Activated naive CD4-positive, alpha-beta T cell treated with anti-CD3 and anti-CD28 coated beads, Interleukin-2, amount 50 U/mL, for 72 hours (primary cell): Measurements from ENCODE around the gene MEI4. TPM values are rescaled to one million over a fixed set of nuclear protein-coding genes. Genes with fewer than 3 reads are reported as not detected.
"Not testable (repeated sequence)": the region's sequence is repeated elsewhere in the genome, so short reads cannot be mapped to it uniquely, and the experiment has no call there.

ENCODE experiments used
- ATAC-seq, 2 donors: fragments of 150-1000 bp; cut with Tn5 transposase; 2 replicates each; pipeline ENCODE4 v1.10.0; 2021; ENCODE audit warnings: mild to moderate bottlenecking in 2 of 2, moderate library complexity in 2 of 2
- DNase-seq, 2 donors: peaks; one replicate each; pipeline ENCODE4 v3.0.0; 2021 to 2022; ENCODE audit warnings: low spot score in 2 of 2
- H3K27ac Mint-ChIP-seq, 2 donors: one replicate each; pipeline ENCODE4 v1.8.0; 2022; ENCODE audit warnings: mild to moderate bottlenecking in 2 of 2, mixed read lengths in 2 of 2
- H3K36me3 Mint-ChIP-seq, 2 donors: one replicate each; pipeline ENCODE4 v1.8.0; 2022; ENCODE audit warnings: mixed read lengths in 2 of 2
- H3K9me3 Mint-ChIP-seq, 2 donors: one replicate each; pipeline ENCODE4 v1.8.0; 2022; ENCODE audit warnings: mixed read lengths in 2 of 2
- total RNA-seq, 2 donors: library from RNA; stranded (reverse); gene quantifications; one replicate each; pipeline ENCODE4 v1.2.3, GENCODE V29; 2022

Gene MEI4
- total RNA-seq, 2 donors from 2014 or later = not detected

DNA sequence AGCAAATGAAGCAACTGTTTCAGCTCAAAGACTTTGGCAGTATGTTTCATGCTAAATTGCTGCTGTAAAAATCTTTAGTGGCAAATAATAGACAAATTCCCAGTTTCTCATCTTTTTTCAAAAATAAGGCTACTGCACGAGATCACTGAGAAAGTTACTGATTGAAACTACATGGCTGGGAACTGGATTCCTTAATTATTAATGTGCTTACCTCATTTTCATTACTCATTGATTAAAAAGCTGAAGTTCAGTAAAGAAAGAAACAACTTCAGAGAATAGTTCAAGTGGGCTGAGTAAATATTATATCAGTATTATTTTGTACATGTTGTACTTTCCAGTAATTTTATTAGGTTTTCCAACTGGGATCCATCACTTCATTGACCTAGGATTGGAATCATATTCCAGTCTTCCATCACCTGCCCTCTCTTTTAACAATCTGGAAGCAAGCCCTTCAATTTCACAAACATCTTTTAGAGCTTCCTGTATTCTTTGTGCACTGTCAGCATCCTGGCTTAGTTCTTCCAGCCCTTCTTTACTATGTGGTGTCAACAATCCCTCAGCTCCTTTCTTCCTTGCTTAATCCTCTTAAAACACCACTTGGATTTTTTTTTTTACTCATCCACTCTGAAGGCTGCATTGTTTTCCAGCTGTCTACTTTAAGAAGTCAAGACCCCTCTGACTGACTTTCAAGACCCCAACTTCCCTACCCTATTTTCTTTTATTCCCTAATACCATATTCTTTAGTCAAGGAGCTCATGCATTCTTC is 4.3 kb downstream of the MEI4 start:
- ATAC-seq = no peak
- H3K27ac Mint-ChIP-seq = no peak overlapping the region
- no peak for DNase-seq
- peaks cover 6 to 17% of the 10 kb centered on the region in 2 donors for H3K9me3 Mint-ChIP-seq
- peaks cover 0 to 2% of the 10 kb centered on the region in 2 donors for H3K36me3 Mint-ChIP-seq

DNA sequence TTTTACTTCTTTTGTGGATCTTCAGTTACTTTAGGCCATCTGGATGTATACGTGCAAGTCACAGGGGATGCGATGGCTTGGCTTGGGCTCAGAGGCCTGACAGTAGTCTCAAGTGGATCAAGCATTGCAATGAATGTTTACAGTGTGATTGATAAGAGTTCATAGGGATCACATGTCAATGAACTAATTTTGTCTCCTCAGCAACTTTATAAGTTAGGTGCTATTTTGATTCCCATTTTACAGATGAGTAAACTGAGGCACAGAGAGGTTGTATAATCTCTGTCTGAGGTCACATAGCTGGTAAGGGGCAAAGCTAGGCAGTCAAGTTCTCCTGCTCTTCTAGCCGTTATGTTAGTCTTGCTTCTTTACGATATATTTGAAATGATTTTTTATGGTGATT is 13.5 kb downstream of the MEI4 start:
- H3K36me3 Mint-ChIP-seq = peaks cover 0 to 5% of the 10 kb centered on the region in 2 donors
- ATAC-seq = no peak
- DNase-seq = no peak
- no peak overlapping the region for H3K27ac Mint-ChIP-seq
- peaks cover 6 to 12% of the 10 kb centered on the region in 2 donors for H3K9me3 Mint-ChIP-seq

- H3K36me3 Mint-ChIP-seq = peaks cover 0 to 5% of the 10 kb centered on the region in 2 donors
- ATAC-seq (no peak), DNase-seq (no peak)
- H3K27ac Mint-ChIP-seq = no peak overlapping the region
- H3K9me3 Mint-ChIP-seq = peaks cover 6 to 12% of the 10 kb centered on the region in 2 donors
Measured at GRCh38 chr6:77666846-77667245, 14.0 kb downstream of the MEI4 start.

- no peak for ATAC-seq
- Mint-ChIP-seq H3K9me3 (peaks cover 2 to 8% of the 10 kb centered on the region in 2 donors), H3K27ac (no peak overlapping the region), H3K36me3 (no peaks in the 10 kb centered on the region)
- DNase-seq = no peak
Measured at GRCh38 chr6:77669913-77670312, 17.1 kb downstream of the MEI4 start.

DNA sequence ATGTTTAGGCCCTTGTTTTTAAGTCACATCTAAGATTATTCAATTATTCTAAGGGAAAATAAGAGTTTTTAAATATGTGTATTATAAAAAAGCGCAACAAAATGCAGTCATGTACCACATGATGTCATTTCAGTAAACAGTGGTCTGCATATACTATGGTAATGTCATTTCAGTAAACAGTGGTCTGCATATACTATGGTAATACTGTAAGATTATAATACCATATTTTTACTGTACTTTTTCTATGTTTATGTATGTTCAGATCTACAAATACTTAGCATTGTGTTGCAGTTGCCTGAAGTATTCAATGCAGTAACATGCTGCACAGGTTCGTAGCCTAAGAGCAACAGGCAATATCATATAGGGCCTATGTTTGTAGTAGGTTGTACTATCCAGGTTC is 21.4 kb downstream of the MEI4 start:
- DNase-seq (no peak), ATAC-seq (no peak)
- no peaks in the 10 kb centered on the region for H3K36me3 Mint-ChIP-seq
- no peaks in the 10 kb centered on the region for H3K9me3 Mint-ChIP-seq
- H3K27ac Mint-ChIP-seq = no peak overlapping the region

DNA sequence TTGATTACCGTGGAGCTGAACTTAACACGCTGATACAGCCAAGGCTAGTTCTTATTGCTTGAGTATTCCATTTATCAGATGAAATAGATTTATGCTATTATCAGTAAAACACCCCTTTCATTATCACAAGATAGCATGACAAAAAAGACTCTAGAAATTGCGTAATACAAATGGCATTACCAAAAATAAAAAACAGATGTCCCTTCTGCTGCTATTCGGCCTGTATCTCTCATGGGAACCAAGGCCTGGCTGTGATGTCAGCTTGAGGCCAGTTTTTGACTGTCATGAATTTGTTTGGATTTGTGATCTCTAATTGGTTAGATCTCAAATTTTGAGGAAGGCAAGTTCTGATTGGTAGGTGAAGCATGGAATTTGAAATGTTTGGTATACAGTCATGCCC is 25.2 kb downstream of the MEI4 start:
- ATAC-seq (no peak), DNase-seq (no peak)
- no peak overlapping the region for H3K27ac Mint-ChIP-seq

DNA sequence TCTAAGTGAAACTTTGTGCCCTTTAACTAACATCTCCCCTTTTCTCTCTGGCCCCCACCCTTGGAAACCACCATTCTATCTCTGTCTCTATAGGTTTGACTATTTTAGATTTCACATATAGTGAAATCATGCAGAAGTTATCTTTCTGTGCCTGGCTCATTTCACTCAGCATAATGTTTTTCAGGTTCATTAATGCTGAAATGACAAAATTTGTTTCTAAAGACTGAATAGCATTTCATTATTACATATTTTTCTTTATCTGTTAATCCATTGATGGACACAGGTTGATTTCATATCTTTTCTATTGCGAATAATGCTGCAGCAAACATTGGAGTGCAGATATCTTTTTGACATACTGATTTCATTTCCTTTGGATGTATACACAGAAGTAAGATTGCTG is 30.7 kb downstream of the MEI4 start:
- no peak overlapping the region for H3K27ac Mint-ChIP-seq
- DNase-seq = no peak

More for the DNA sequence above, 25.2 kb downstream of the MEI4 start:
- H3K36me3 Mint-ChIP-seq = no peaks in the 10 kb centered on the region
- peaks cover 0 to 4% of the 10 kb centered on the region in 2 donors for H3K9me3 Mint-ChIP-seq

GRCh38 chr6:77686931-77687330 is 34.1 kb downstream of the MEI4 start:
- Mint-ChIP-seq H3K27ac (no peak overlapping the region), H3K36me3 (no peaks in the 10 kb centered on the region), H3K9me3 (peaks cover 3 to 4% of the 10 kb centered on the region in 2 donors)
- no peak for DNase-seq
- ATAC-seq = no peak

More for the DNA sequence above, 30.7 kb downstream of the MEI4 start:
- Mint-ChIP-seq H3K9me3 (peaks cover 3 to 4% of the 10 kb centered on the region in 2 donors), H3K36me3 (no peaks in the 10 kb centered on the region)
- no peak for ATAC-seq

GRCh38 chr6:77688649-77689048 is 35.8 kb downstream of the MEI4 start:
- Mint-ChIP-seq H3K36me3 (no peaks in the 10 kb centered on the region), H3K9me3 (peaks cover 3 to 5% of the 10 kb centered on the region in 2 donors), H3K27ac (no peak overlapping the region)
- DNase-seq = no peak
- no peak for ATAC-seq

- H3K36me3 Mint-ChIP-seq, H3K27ac Mint-ChIP-seq, DNase-seq, ATAC-seq: not testable (repeated sequence)
- peaks cover 16 to 17% of the 10 kb centered on the region in 2 donors for H3K9me3 Mint-ChIP-seq
Measured at GRCh38 chr6:77700095-77700494, 47.3 kb downstream of the MEI4 start.

- DNase-seq (no peak), ATAC-seq (no peak)
- H3K9me3 Mint-ChIP-seq = peaks cover 20 to 31% of the 10 kb centered on the region in 2 donors
- no peak overlapping the region for H3K27ac Mint-ChIP-seq
- peaks cover 5 to 19% of the 10 kb centered on the region in 2 donors for H3K36me3 Mint-ChIP-seq
Measured at GRCh38 chr6:77707603-77708002, 54.8 kb downstream of the MEI4 start.

DNA sequence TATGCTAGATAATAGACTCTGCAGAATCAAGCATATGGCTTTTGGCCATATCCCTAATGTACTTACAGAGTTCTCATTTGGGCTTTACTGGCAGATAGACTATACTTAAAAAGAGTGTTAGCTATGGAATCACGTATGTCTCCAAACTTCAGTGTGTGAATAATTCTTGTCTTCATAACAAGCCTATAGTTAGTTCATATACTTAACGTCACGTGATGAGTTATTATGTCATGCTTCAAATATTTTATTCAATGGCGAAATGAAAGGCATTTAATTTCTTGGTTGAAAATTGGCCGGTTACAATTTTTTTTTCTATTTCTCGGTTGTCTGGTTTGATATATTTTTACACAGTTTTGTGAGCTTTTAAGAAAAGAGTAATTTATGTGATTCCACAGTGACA is 62.7 kb downstream of the MEI4 start:
- H3K36me3 Mint-ChIP-seq = peaks cover 0 to 4% of the 10 kb centered on the region in 2 donors
- H3K27ac Mint-ChIP-seq = no peak overlapping the region
- ATAC-seq (no peak), DNase-seq (no peak)
- H3K9me3 Mint-ChIP-seq = peaks cover 0 to 13% of the 10 kb centered on the region in 2 donors

DNA sequence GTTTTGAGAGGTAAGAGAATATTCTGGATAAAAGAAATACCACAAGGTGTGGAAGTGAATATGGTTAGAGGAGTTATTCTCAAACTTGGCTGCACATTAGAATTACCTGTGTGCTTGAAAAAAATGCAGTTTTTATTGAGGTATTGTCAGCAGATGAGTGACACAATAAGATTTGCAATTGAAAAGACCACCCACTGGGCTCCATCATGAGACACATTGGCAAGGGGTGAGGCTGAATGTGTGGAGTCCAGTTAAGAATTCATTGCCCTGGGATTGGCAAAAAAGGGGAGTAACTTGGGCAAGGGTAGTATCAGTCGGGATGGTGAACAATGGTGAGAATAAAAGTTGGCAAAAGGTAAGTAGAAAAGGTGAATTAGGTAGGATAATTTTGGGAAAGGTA is 63.5 kb downstream of the MEI4 start:
- H3K9me3 Mint-ChIP-seq = peaks cover 0 to 13% of the 10 kb centered on the region in 2 donors
- ATAC-seq = no peak
- H3K36me3 Mint-ChIP-seq = peaks cover 0 to 4% of the 10 kb centered on the region in 2 donors
- no peak overlapping the region for H3K27ac Mint-ChIP-seq
- DNase-seq = no peak

DNA sequence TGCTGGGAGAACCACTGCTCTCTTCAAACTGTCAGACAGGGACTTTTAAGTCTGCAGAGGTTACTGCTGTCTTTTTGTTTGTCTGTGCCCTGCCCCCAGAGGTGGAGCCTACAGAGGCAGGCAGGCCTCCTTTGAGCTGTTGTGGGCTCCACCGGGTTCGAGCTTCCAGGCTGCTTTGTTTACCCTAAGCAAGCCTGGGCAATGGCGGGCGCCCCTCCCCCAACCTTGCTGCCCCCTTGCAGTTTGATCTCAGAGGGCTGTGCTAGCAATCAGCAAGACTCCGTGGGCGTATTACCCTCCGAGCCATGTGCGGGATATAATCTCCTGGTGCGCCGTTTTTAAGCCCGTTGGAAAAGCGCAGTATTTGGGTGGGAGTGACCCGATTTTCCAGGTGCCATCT is 83.2 kb downstream of the MEI4 start:
- Mint-ChIP-seq H3K36me3 (peaks cover 0 to 15% of the 10 kb centered on the region in 2 donors), H3K9me3 (peaks cover 12 to 15% of the 10 kb centered on the region in 2 donors)
- not testable (repeated sequence) for H3K27ac Mint-ChIP-seq, DNase-seq, ATAC-seq

DNA sequence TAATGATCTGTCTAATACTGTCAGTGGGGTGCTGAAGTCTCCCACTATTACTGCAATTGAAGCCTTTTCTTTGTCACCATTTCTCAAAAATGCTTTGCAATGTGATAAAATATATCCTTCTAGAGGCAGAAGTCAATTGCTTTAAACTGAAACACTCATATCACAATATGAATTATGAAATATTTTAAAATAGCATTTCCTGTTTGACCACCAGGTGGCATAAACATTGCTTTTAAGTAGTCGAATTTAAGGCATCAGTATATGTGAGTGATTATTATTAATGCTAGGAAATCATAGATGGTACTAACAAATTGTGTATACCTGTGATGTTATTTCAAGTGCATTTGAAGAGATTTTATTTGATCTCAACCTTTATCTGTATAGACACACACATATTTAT is 87.5 kb downstream of the MEI4 start:
- no peak for DNase-seq
- Mint-ChIP-seq H3K27ac (no peak overlapping the region), H3K36me3 (peaks cover 0 to 12% of the 10 kb centered on the region in 2 donors), H3K9me3 (peaks cover 6 to 8% of the 10 kb centered on the region in 2 donors)
- ATAC-seq = no peak

GRCh38 chr6:77752156-77752555 is 99.3 kb downstream of the MEI4 start:
- H3K36me3 Mint-ChIP-seq, ATAC-seq, H3K27ac Mint-ChIP-seq, DNase-seq: not testable (repeated sequence)
- H3K9me3 Mint-ChIP-seq = peaks cover 30% of the 10 kb centered on the region in 2 donors

DNA sequence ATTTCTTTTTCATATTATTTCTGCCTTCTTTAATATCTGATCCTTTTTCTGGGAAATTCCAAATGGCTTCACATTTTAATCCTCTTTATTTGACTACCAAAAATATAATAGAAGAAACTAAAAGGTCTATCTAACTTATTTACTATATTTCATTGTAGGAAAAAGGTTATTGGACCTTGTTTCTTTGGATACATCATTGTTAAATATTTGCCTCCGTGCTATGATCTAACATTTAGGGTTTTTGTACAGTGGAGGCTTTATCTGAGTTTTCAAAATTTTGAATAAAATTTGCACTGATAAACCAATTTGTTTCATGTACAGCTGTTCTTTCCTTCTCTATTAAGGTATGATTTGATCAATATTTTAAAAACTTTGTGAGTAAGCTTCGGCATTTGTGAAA is 109.5 kb downstream of the MEI4 start:
- ATAC-seq = no peak
- Mint-ChIP-seq H3K36me3 (no peaks in the 10 kb centered on the region), H3K27ac (no peak overlapping the region), H3K9me3 (peaks cover 16 to 17% of the 10 kb centered on the region in 2 donors)
- no peak for DNase-seq

GRCh38 chr6:77763124-77763523 is 110.3 kb downstream of the MEI4 start:
- ATAC-seq (no peak), DNase-seq (no peak)
- Mint-ChIP-seq H3K36me3 (no peaks in the 10 kb centered on the region), H3K9me3 (peaks cover 16 to 17% of the 10 kb centered on the region in 2 donors), H3K27ac (no peak overlapping the region)
